OCI-LY7 (cell line): ENCODE data around the gene PARD3B. TPM values are rescaled to one million over a fixed set of nuclear protein-coding genes. Genes with fewer than 3 reads are reported as not detected.
A peak's percentile ranks its signal among the peaks of the same experiment; 100 is the strongest.

Experiments used
- BruUV-seq: library from RNA; stranded (reverse); fragments of 400-500 nt; replicated peaks from 2 replicates; lab custom pipeline; 2021; lab: Mats Ljungman, UMichigan
- CTCF ChIA-PET: fragments of 300-600 bp; sonication (Branson Sonifier 250); formaldehyde crosslinking; loops from one replicate; lab custom pipeline; 2022; ENCODE audit warnings: antibody characterized with exemption; ENCODE audit not compliant: unreplicated experiment; lab: Charles Lee
- POLR2A ChIA-PET: fragments of 300-600 bp; sonication (Branson Sonifier 250); formaldehyde crosslinking; loops from one replicate; lab custom pipeline; 2022; ENCODE audit warnings: antibody characterized with exemption; lab: Charles Lee
- DNase-seq: peaks from one replicate; pipeline ENCODE4 v3.0.0-alpha.2; 2015; ENCODE audit warnings: low spot score
- H2AFZ ChIP-seq: fragments of 200-600 bp; sonication (generic), shearing (Covaris generic); 2 replicates; pipeline ENCODE4 v1.6.1; 2014; ENCODE audit warnings: mild to moderate bottlenecking, antibody characterized with exemption, low read length, moderate library complexity
- H3K27ac ChIP-seq: fragments of 200-600 bp; sonication (generic); 2 replicates; pipeline ENCODE4 v1.5.1; 2014; ENCODE audit warnings: mixed run types, low read depth, mild to moderate bottlenecking, moderate library complexity, low read length, inconsistent platforms; ENCODE audit not compliant: poor library complexity, severe bottlenecking
- H3K36me3 ChIP-seq: fragments of 200-600 bp; sonication (generic); 2 replicates; pipeline ENCODE4 v1.6.1; 2014; ENCODE audit warnings: mild to moderate bottlenecking, antibody characterized with exemption, low read length, moderate library complexity, mixed read lengths; ENCODE audit not compliant: insufficient read depth
- H3K4me1 ChIP-seq: fragments of 200-600 bp; sonication (generic); 2 replicates; pipeline ENCODE4 v1.5.1; 2014; ENCODE audit warnings: mild to moderate bottlenecking, low read length; ENCODE audit not compliant: insufficient read depth, poor library complexity, severe bottlenecking
- H3K4me2 ChIP-seq: fragments of 200-600 bp; sonication (generic); 2 replicates; pipeline ENCODE4 v1.6.1; 2014; ENCODE audit warnings: mild to moderate bottlenecking, low read length
- H3K4me3 ChIP-seq: fragments of 200-600 bp; sonication (generic); 2 replicates; pipeline ENCODE4 v1.5.1; 2014; ENCODE audit warnings: mild to moderate bottlenecking, low read depth, low read length; ENCODE audit not compliant: poor library complexity, severe bottlenecking
- H3K79me2 ChIP-seq: fragments of 200-600 bp; sonication (generic); 2 replicates; pipeline ENCODE4 v1.6.1; 2016; ENCODE audit warnings: low read depth, mild to moderate bottlenecking, low read length, moderate library complexity, mixed read lengths; ENCODE audit not compliant: insufficient read depth
- H3K9me2 ChIP-seq: fragments of 200-600 bp; sonication (generic); 2 replicates; pipeline ENCODE4 v1.6.1; 2016; ENCODE audit warnings: mild to moderate bottlenecking, low read length, mixed read lengths; ENCODE audit not compliant: insufficient read depth
- H3K9me3 ChIP-seq: fragments of 200-600 bp; sonication (generic); 2 replicates; pipeline ENCODE4 v1.6.1; 2014; ENCODE audit warnings: mild to moderate bottlenecking, mixed run types, low read length, mixed read lengths
- H4K20me1 ChIP-seq: fragments of 200-600 bp; sonication (generic); 2 replicates; pipeline ENCODE4 v1.6.1; 2014; ENCODE audit warnings: mild to moderate bottlenecking, antibody characterized with exemption, low read length, moderate library complexity, mixed read lengths; ENCODE audit not compliant: insufficient read depth
- CTCF ChIP-seq: fragments of 200-600 bp; sonication (generic); conservative IDR thresholded peaks from 2 replicates; pipeline ENCODE4 v1.5.1; 2014; ENCODE audit warnings: mild to moderate bottlenecking, antibody characterized with exemption, low read length, moderate library complexity, mixed read lengths
- EZH2phosphoT487 ChIP-seq: fragments of 200-600 bp; sonication (generic); IDR thresholded peaks from 2 replicates; pipeline ENCODE4 v1.6.1; 2018; ENCODE audit warnings: low read depth, borderline replicate concordance, mild to moderate bottlenecking, mixed run types, antibody characterized with exemption, low read length, moderate library complexity, mixed read lengths
- intact Hi-C: fragments of 100-400 bp; cut with micrococcal nuclease; formaldehyde crosslinking; loops from one replicate; pipeline ENCODE4 v1.10.0; 2022; ENCODE audit not compliant: unreplicated experiment
- total RNA-seq, 2 experiments: library from RNA; depleted of rRNA in 1 of 2; stranded (reverse); fragments of >200 nt in 1 of 2; shearing (Covaris generic) in 1 of 2; gene quantifications; 2 replicates each; pipeline ENCODE4 v1.2.3, GENCODE V29; 2014 to 2022

The PARD3B gene
- total RNA-seq, 2 experiments from 2014 or later = not detected

- DNase-seq = no peak
- intact Hi-C loops = no loop called here
- CTCF ChIA-PET = no interaction called here
These were observed 994.3 kb downstream of the PARD3B start for GRCh38 chr2:205539603-205540002.

GRCh38 chr2:205540036-205540435, 994.8 kb downstream of the PARD3B start:
- Histone ChIP-seq H3K36me3 (no peaks in the 10 kb centered on the region), H4K20me1 (no peaks in the 10 kb centered on the region), H3K4me1 (no peaks in the 10 kb centered on the region), H2AFZ (peak overlapping the region; percentile 20; the same call in 1 of the 2 replicates), H3K9me3 (no peaks in the 10 kb centered on the region), H3K79me2 (no peaks in the 10 kb centered on the region), H3K27ac (no peak overlapping the region), H3K4me3 (no peak overlapping the region), H3K4me2 (no peak overlapping the region), H3K9me2 (no peaks in the 10 kb centered on the region)
- ChIA-PET CTCF (no interaction called here), POLR2A (no interaction called here)
- no TSS peak for BruUV-seq
- intact Hi-C loops = no loop called here
- no peak for TF ChIP-seq EZH2phosphoT487
- no peak for TF ChIP-seq CTCF
- peak; percentile 2 for DNase-seq

More at GRCh38 chr2:205539603-205540002, 994.3 kb downstream of the PARD3B start:
- POLR2A ChIA-PET = no interaction called here
- Histone ChIP-seq H3K27ac (no peak overlapping the region), H3K36me3 (no peaks in the 10 kb centered on the region), H3K4me1 (no peaks in the 10 kb centered on the region), H3K79me2 (no peaks in the 10 kb centered on the region), H2AFZ (no peak overlapping the region), H3K9me3 (no peaks in the 10 kb centered on the region), H3K9me2 (no peaks in the 10 kb centered on the region), H3K4me3 (no peak overlapping the region), H3K4me2 (no peak overlapping the region), H4K20me1 (no peaks in the 10 kb centered on the region)
- BruUV-seq = no TSS peak
- TF ChIP-seq EZH2phosphoT487 = no peak
- TF ChIP-seq CTCF = peak; percentile 22; the same call in 1 of the 2 replicates

- no peaks in the 10 kb centered on the region for H3K36me3 ChIP-seq
- DNase-seq = no peak
- no peak overlapping the region for H3K27ac ChIP-seq
- H3K4me1 ChIP-seq = no peaks in the 10 kb centered on the region
- H4K20me1 ChIP-seq = no peaks in the 10 kb centered on the region
- BruUV-seq = no TSS peak
- intact Hi-C loops = no loop called here
- TF ChIP-seq EZH2phosphoT487 = no peak
- no peak overlapping the region for H3K4me3 ChIP-seq
- no peaks in the 10 kb centered on the region for H3K79me2 ChIP-seq
- no peaks in the 10 kb centered on the region for H3K9me2 ChIP-seq
- H3K9me3 ChIP-seq = no peaks in the 10 kb centered on the region
- no peak overlapping the region for H3K4me2 ChIP-seq
- H2AFZ ChIP-seq = no peak overlapping the region
- CTCF ChIA-PET = no interaction called here
- POLR2A ChIA-PET = no interaction called here
These were observed 998.1 kb downstream of the PARD3B start for GRCh38 chr2:205543262-205543843.
